IMR-90 (cell line): ENCODE results near the gene HOXD12. TPM values are rescaled to one million over a fixed set of nuclear protein-coding genes. Genes with fewer than 3 reads are reported as not detected.

Source experiments
- ATAC-seq: fragments of 200-7000 bp; cut with Tn5 transposase; 2 replicates; pipeline ENCODE4 v1.9.1; 2020; ENCODE audit warnings: low read depth, mild to moderate bottlenecking, moderate library complexity
- BruUV-seq: library from RNA; stranded (reverse); fragments of 400-500 nt; replicated peaks from 2 replicates; lab custom pipeline; 2021; lab: Mats Ljungman, UMichigan
- CTCF ChIA-PET: fragments of 300-600 bp; formaldehyde crosslinking; extraction: SDS; loops from one replicate; lab custom pipeline; 2021; ENCODE audit warnings: antibody characterized with exemption; lab: Yijun Ruan, JAX
- POLR2A ChIA-PET: fragments of 300-600 bp; sonication (Branson Sonifier 250); formaldehyde crosslinking; loops from one replicate; lab custom pipeline; 2022; ENCODE audit warnings: antibody characterized with exemption; ENCODE audit not compliant: unreplicated experiment; lab: Charles Lee
- DNase-seq: peaks from one replicate; pipeline ENCODE4 v3.0.0; 2013
- H2AFZ ChIP-seq: replicated peaks from 2 replicates; pipeline ENCODE3; 2013; ENCODE audit warnings: low read length, mild to moderate bottlenecking; ENCODE audit not compliant: poor library complexity
- H2AK5ac ChIP-seq: 2 replicates; pipeline ENCODE4 v1.6.1; 2013; ENCODE audit warnings: low read depth, low read length, inconsistent platforms
- H2AK9ac ChIP-seq: replicated peaks from 2 replicates; pipeline ENCODE3; 2013; ENCODE audit warnings: mild to moderate bottlenecking, low read depth, low read length, moderate library complexity; ENCODE audit not compliant: poor library complexity
- H2BK120ac ChIP-seq: 2 replicates; pipeline ENCODE4 v1.6.1; 2013; ENCODE audit warnings: low read depth, low read length, inconsistent platforms
- H2BK15ac ChIP-seq: 3 replicates; pipeline ENCODE4 v1.6.1; 2013; ENCODE audit warnings: low read depth, low read length, inconsistent platforms
- H2BK20ac ChIP-seq: 2 replicates; pipeline ENCODE4 v1.6.1; 2013; ENCODE audit warnings: low read depth, mild to moderate bottlenecking, inconsistent platforms, low read length, moderate library complexity
- H2BK5ac ChIP-seq: 2 replicates; pipeline ENCODE4 v1.6.1; 2013; ENCODE audit warnings: mild to moderate bottlenecking, low read depth, low read length, inconsistent platforms; ENCODE audit not compliant: poor library complexity, severe bottlenecking
- H3K14ac ChIP-seq: replicated peaks from 2 replicates; pipeline ENCODE4 v1.6.1; 2013; ENCODE audit warnings: low read depth, low read length, inconsistent platforms
- H3K18ac ChIP-seq: 2 replicates; pipeline ENCODE4 v1.6.1; 2013; ENCODE audit warnings: low read depth, low read length, control low read depth
- H3K23ac ChIP-seq: 2 replicates; pipeline ENCODE4 v1.6.1; 2013; ENCODE audit warnings: low read depth, low read length, inconsistent platforms
- H3K27ac ChIP-seq: 2 replicates; pipeline ENCODE4 v1.5.1; 2013; ENCODE audit warnings: mild to moderate bottlenecking, control low read depth, low read length; ENCODE audit not compliant: insufficient read depth
- H3K27me3 ChIP-seq: 2 replicates; pipeline ENCODE4 v1.6.1; 2013; ENCODE audit warnings: low read length; ENCODE audit not compliant: control insufficient read depth, insufficient read depth
- H3K36me3 ChIP-seq: 2 replicates; pipeline ENCODE4 v1.6.1; 2013; ENCODE audit warnings: low read length, mixed read lengths; ENCODE audit not compliant: control insufficient read depth, insufficient read depth
- H3K4ac ChIP-seq: 2 replicates; pipeline ENCODE4 v1.6.1; 2013; ENCODE audit warnings: low read depth, low read length, inconsistent platforms
- H3K4me1 ChIP-seq: 2 replicates; pipeline ENCODE4 v1.6.1; 2013; ENCODE audit warnings: low read length, mixed read lengths; ENCODE audit not compliant: control insufficient read depth, insufficient read depth
- H3K4me2 ChIP-seq: 2 replicates; pipeline ENCODE4 v1.6.1; 2013; ENCODE audit warnings: low read depth, mild to moderate bottlenecking, control low read depth, low read length, moderate library complexity
- H3K4me3 ChIP-seq: 2 replicates; pipeline ENCODE4 v1.5.1; 2013; ENCODE audit warnings: low read depth, mild to moderate bottlenecking, control low read depth, low read length, moderate library complexity; ENCODE audit not compliant: insufficient read depth
- H3K56ac ChIP-seq: 2 replicates; pipeline ENCODE4 v1.6.1; 2013; ENCODE audit warnings: low read length, inconsistent platforms; ENCODE audit not compliant: insufficient read depth; ENCODE audit errors: extremely low read depth
- H3K79me1 ChIP-seq, 2 experiments: 2 replicates each; pipeline ENCODE4 v1.6.1; 2013; ENCODE audit warnings: low read length in 2 of 2, inconsistent platforms in 1 of 2, low read depth in 1 of 2
- H3K9ac ChIP-seq: 2 replicates; pipeline ENCODE4 v1.6.1; 2013; ENCODE audit warnings: low read depth, low read length, control low read depth
- H3K9me1 ChIP-seq: 2 replicates; pipeline ENCODE4 v1.6.1; 2013; ENCODE audit warnings: low read length, inconsistent platforms; ENCODE audit not compliant: insufficient read depth
- H3K9me3 ChIP-seq: 2 replicates; pipeline ENCODE4 v1.6.1; 2013; ENCODE audit warnings: low read length; ENCODE audit not compliant: control insufficient read depth, insufficient read depth
- H4K20me1 ChIP-seq: 2 replicates; pipeline ENCODE4 v1.6.1; 2013; ENCODE audit warnings: low read length, inconsistent platforms; ENCODE audit not compliant: insufficient read depth
- H4K5ac ChIP-seq: 2 replicates; pipeline ENCODE4 v1.6.1; 2013; ENCODE audit warnings: mild to moderate bottlenecking, low read depth, low read length, control low read depth
- H4K8ac ChIP-seq, 2 experiments: 2 replicates each; pipeline ENCODE4 v1.6.1; 2013; ENCODE audit warnings: low read depth in 2 of 2, low read length in 2 of 2, control low read depth in 1 of 2, inconsistent platforms in 1 of 2
- H4K91ac ChIP-seq: 2 replicates; pipeline ENCODE4 v1.6.1; 2013; ENCODE audit warnings: low read depth, low read length, inconsistent platforms; ENCODE audit not compliant: insufficient read depth
- BHLHE40 ChIP-seq: fragments of 150-350 bp; IDR thresholded peaks from 2 replicates; pipeline ENCODE4 v1.6.1; 2016; ENCODE audit warnings: mild to moderate bottlenecking, low read depth, low read length
- CEBPB ChIP-seq: IDR thresholded peaks from 2 replicates; pipeline ENCODE4 v1.6.1; 2012; ENCODE audit warnings: low read depth, low read length, improper control_type of control experiment
- FOS ChIP-seq: fragments of 150-350 bp; IDR thresholded peaks from 2 replicates; pipeline ENCODE4 v1.6.1; 2016; ENCODE audit warnings: low read depth, low read length
- MAFK ChIP-seq: IDR thresholded peaks from 2 replicates; pipeline ENCODE4 v1.6.1; 2012; ENCODE audit warnings: low read depth, low read length, improper control_type of control experiment
- MXI1 ChIP-seq: IDR thresholded peaks from 2 replicates; pipeline ENCODE4 v1.6.1; 2012; ENCODE audit warnings: low read depth, mild to moderate bottlenecking, low read length, moderate library complexity, borderline replicate concordance
- POLR2A ChIP-seq: IDR thresholded peaks from 2 replicates; pipeline ENCODE4 v1.6.1; 2012; ENCODE audit warnings: mild to moderate bottlenecking, low read depth, low read length
- RAD21 ChIP-seq: IDR thresholded peaks from 2 replicates; pipeline ENCODE4 v1.6.1; 2012; ENCODE audit warnings: low read length, improper control_type of control experiment
- RCOR1 ChIP-seq: IDR thresholded peaks from 2 replicates; pipeline ENCODE4 v1.6.1; 2012; ENCODE audit warnings: mild to moderate bottlenecking, low read length, improper control_type of control experiment; ENCODE audit not compliant: insufficient replicate concordance
- RFX5 ChIP-seq: IDR thresholded peaks from 2 replicates; pipeline ENCODE4 v1.8.0; 2012; ENCODE audit warnings: low read depth, mild to moderate bottlenecking, low read length, moderate library complexity
- SMC3 ChIP-seq: fragments of 150-350 bp; IDR thresholded peaks from 2 replicates; pipeline ENCODE4 v1.6.1; 2016; ENCODE audit warnings: low read depth, mild to moderate bottlenecking, antibody characterized with exemption, low read length, moderate library complexity
- WGBS, 2 experiments: methylation state at CpG; one replicate each; pipeline versions ENCODE4 v1.1.5 to v1.1.7; 2013; ENCODE audit warnings: missing lambda C conversion rate in 2 of 2; ENCODE audit not compliant: insufficient read length in 1 of 2; ENCODE audit errors: extremely low coverage in 2 of 2; 5-methylcytosine and 5-hydroxymethylcytosine counted together
- dilution Hi-C: fragments of 300-500 bp; cut with HindIII; formaldehyde crosslinking; loops from one replicate; pipeline ENCODE4 v1.14.3; 2018; ENCODE audit warnings: low sequenced_read_pairs; ENCODE audit not compliant: unreplicated experiment
- in situ Hi-C: fragments of 300-500 bp; cut with MboI; formaldehyde crosslinking; loops from 3 replicates; pipeline ENCODE4 v1.14.3; 2019; ENCODE audit warnings: low sequenced_read_pairs, inconsistent platforms, mixed read lengths
- intact Hi-C: fragments of 100-400 bp; cut with micrococcal nuclease; formaldehyde crosslinking; loops from 2 replicates; pipeline ENCODE4 v1.10.0; 2022
- polyA plus RNA-seq, 3 experiments: library from polyadenylated mRNA; depleted of rRNA; stranded (reverse); fragments of >200 nt; gene quantifications; 2 replicates each; pipeline ENCODE4 v1.2.3, GENCODE V29; 2012; ENCODE audit warnings: low replicate concordance in 1 of 3
- total RNA-seq: library from RNA; depleted of rRNA; stranded (reverse); fragments of >200 nt; gene quantifications from 2 replicates; pipeline ENCODE4 v1.2.3, GENCODE V29; 2012
- TF ChIP-seq, protein P1 (sequence below): conservative IDR thresholded peaks from 2 replicates; pipeline ENCODE4 v1.5.1; 2012; ENCODE audit warnings: mild to moderate bottlenecking, low read depth, low read length, improper control_type of control experiment

Gene HOXD12
- total and polyA plus RNA-seq, 2 of the 4 experiments (the other 2 are of a cell fraction): not detected

DNA sequence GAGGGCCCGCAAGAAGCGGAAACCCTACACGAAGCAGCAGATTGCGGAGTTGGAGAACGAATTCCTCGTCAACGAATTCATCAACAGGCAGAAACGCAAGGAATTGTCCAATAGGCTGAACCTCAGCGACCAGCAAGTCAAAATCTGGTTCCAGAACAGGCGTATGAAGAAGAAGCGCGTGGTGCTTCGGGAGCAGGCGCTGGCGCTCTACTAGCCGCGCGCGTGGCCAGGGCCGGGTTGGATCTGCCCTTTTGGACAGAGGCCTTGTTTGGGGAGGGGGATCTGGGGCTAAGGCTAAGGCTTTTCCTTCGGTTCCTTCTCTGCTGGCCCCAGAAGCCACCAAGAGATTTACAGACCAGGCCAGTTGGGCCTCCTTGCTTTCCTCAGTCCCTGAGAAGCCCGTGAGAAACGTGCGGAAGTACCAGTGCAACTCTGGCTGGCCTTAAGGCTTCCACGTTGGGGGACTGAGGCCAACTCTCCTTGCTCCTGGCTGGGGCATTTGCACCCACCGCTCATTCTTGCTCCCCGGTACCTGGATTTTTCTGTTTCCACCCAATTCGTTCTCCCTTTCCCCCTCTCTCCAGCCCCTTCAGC, 1.0 kb downstream of the HOXD12 start:
- in situ Hi-C loops (no loop called here), intact Hi-C loops (no loop called here), dilution Hi-C loops (no loop called here)
- Histone ChIP-seq H3K79me1 (no peaks in the 10 kb centered on the region), H3K4ac (no peak overlapping the region), H4K20me1 (no peaks in the 10 kb centered on the region), H3K56ac (no peak overlapping the region), H3K4me3 (no peak overlapping the region), H3K23ac (no peak overlapping the region), H4K5ac (no peak overlapping the region), H2AFZ (no peak overlapping the region), H3K14ac (no peak overlapping the region), H4K91ac (no peak overlapping the region), H3K9me3 (peaks cover 1% of the 10 kb centered on the region; the same call in 1 of the 2 replicates), H2BK15ac (no peak overlapping the region), H2BK20ac (no peak overlapping the region), H3K27ac (no peak overlapping the region), H2AK5ac (no peak overlapping the region), H2BK5ac (no peak overlapping the region), H2BK120ac (no peak overlapping the region), H3K9ac (no peak overlapping the region), H3K18ac (no peak overlapping the region), H3K36me3 (no peaks in the 10 kb centered on the region), H3K4me1 (peaks cover 3% of the 10 kb centered on the region; the same call in 1 of the 2 replicates), H2AK9ac (no peak overlapping the region), H4K8ac (no peak overlapping the region), H3K4me2 (no peak overlapping the region), H3K9me1 (no peaks in the 10 kb centered on the region), H3K27me3 (peaks cover 95% of the 10 kb centered on the region)
- BruUV-seq: no TSS peak
- POLR2A ChIA-PET: no interaction called here
- CTCF ChIA-PET: no interaction called here
- TF ChIP-seq MXI1 (no peak), SMC3 (no peak), RAD21 (no peak), CEBPB (no peak), FOS (no peak), MAFK (no peak), RCOR1 (no peak), BHLHE40 (no peak), RFX5 (no peak), POLR2A (no peak)
- TF ChIP-seq, protein P1, sequence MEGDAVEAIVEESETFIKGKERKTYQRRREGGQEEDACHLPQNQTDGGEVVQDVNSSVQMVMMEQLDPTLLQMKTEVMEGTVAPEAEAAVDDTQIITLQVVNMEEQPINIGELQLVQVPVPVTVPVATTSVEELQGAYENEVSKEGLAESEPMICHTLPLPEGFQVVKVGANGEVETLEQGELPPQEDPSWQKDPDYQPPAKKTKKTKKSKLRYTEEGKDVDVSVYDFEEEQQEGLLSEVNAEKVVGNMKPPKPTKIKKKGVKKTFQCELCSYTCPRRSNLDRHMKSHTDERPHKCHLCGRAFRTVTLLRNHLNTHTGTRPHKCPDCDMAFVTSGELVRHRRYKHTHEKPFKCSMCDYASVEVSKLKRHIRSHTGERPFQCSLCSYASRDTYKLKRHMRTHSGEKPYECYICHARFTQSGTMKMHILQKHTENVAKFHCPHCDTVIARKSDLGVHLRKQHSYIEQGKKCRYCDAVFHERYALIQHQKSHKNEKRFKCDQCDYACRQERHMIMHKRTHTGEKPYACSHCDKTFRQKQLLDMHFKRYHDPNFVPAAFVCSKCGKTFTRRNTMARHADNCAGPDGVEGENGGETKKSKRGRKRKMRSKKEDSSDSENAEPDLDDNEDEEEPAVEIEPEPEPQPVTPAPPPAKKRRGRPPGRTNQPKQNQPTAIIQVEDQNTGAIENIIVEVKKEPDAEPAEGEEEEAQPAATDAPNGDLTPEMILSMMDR: no peak
- DNase-seq (no peak), ATAC-seq (no peak)
- WGBS, 2 experiments: 11% methylated on average over 22 of the region's 28 CpGs; no CpG with 5 or more reads in 1 of the 2 experiments
